Measurements from ENCODE around the gene PPARGC1A. TPM values are rescaled to one million over a fixed set of nuclear protein-coding genes. Genes with fewer than 3 reads are reported as not detected.

Gene PPARGC1A
- total RNA-seq, 2 experiments from 2014 or later: not detected

DNA sequence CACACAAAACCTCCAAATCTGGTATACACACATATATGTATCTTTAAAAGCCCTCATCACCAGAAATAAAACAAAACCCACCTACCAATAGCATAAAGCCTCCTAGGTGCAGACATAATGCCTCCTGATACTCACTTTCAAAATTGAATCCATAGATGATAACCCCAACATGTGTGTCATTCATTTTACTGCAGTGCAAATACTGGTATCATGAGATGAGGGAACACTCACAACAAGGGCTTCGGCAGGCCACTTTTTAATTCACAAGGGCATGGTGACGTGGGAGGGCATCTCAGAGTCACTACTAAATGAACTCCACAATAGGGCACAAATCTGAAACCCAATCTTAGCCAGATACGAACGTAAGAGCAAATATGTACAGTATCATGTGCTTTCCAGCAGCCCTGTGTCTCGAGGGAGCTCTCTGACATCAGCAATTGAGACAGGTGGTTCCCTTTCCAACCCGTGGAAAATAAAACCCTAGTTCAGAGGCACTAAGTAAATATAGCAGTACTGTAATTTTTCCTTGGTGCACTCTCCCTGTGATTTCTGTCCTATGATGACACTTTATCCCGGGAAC is 14.1 kb upstream of the PPARGC1A start:
- H3K9me3 ChIP-seq (ENCODE audit: control insufficient read depth in 1 of 2, insufficient read depth in 1 of 2, low read length in 2 of 2): peaks cover 0 to under 1% of the 10 kb centered on the region in 2 experiments
- no peaks in the 10 kb centered on the region for H3K27me3 ChIP-seq (ENCODE audit: control insufficient read depth in 1 of 2, insufficient read depth in 2 of 2, low read length in 2 of 2)
- DNase-seq: no peak
- no peaks in the 10 kb centered on the region for H3K36me3 ChIP-seq (ENCODE audit: insufficient read depth, low read length)
- no peak overlapping the region for H3K27ac Mint-ChIP-seq
- H3K4me3 ChIP-seq (ENCODE audit: low read length): no peak overlapping the region
- H3K27me3 Mint-ChIP-seq: no peaks in the 10 kb centered on the region
- no peaks in the 10 kb centered on the region for H3K4me1 Mint-ChIP-seq (ENCODE audit: low read depth)
- TF ChIP-seq, protein P1, sequence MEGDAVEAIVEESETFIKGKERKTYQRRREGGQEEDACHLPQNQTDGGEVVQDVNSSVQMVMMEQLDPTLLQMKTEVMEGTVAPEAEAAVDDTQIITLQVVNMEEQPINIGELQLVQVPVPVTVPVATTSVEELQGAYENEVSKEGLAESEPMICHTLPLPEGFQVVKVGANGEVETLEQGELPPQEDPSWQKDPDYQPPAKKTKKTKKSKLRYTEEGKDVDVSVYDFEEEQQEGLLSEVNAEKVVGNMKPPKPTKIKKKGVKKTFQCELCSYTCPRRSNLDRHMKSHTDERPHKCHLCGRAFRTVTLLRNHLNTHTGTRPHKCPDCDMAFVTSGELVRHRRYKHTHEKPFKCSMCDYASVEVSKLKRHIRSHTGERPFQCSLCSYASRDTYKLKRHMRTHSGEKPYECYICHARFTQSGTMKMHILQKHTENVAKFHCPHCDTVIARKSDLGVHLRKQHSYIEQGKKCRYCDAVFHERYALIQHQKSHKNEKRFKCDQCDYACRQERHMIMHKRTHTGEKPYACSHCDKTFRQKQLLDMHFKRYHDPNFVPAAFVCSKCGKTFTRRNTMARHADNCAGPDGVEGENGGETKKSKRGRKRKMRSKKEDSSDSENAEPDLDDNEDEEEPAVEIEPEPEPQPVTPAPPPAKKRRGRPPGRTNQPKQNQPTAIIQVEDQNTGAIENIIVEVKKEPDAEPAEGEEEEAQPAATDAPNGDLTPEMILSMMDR (IDR thresholded peaks at IDR 0.05): no peak
- ChIA-PET CTCF (no interaction called here), POLR2A (no interaction called here)
- H3K9me3 Mint-ChIP-seq: peaks cover 4% of the 10 kb centered on the region
- intact Hi-C loops (cut with DNase I, micrococcal nuclease): no loop called here
- ATAC-seq (ENCODE audit: poor library complexity): no peak
- H3K27ac ChIP-seq (ENCODE audit: low read depth in 1 of 2, low read length in 2 of 2): no peak overlapping the region
- H3K4me1 ChIP-seq (ENCODE audit: insufficient read depth, low read length): no peaks in the 10 kb centered on the region
- no peak overlapping the region for H3K4me3 Mint-ChIP-seq
- H3K36me3 Mint-ChIP-seq (ENCODE audit: low read depth): no peaks in the 10 kb centered on the region

DNA sequence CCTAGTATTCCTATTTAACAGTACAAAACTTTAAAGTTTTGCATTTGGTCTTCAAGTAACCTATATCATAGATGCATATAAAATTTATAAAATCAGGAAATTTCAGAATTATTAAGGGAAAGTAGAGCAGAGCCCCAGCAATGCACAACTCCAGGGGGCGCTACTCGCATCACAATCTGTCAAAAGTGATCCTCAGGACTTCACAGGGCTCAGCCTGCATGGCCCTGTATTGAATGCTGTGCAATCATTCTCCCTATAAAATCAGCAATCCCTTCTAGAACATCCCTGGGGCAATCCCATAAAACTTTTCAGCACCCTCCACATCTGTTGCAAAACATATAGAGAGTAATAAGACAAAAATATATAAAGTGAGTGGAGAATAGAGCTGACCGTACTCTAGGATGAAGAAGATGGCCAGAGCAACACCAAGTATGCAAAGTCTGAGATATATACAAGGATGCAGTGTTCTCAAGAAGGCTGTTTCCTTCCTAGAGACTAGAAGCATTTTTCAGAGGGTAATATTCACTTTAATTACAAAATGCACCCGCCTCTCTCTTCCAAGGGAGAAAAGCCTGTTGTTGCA is 12.5 kb upstream of the PPARGC1A start:
- intact Hi-C loops (cut with DNase I, micrococcal nuclease): no loop called here
- Histone ChIP-seq H3K27ac (ENCODE audit: low read depth in 1 of 2, low read length in 2 of 2) (no peak overlapping the region), H3K4me1 (ENCODE audit: insufficient read depth, low read length) (no peaks in the 10 kb centered on the region), H3K9me3 (ENCODE audit: control insufficient read depth in 1 of 2, insufficient read depth in 1 of 2, low read length in 2 of 2) (peaks cover 0 to 3% of the 10 kb centered on the region in 2 experiments), H3K36me3 (ENCODE audit: insufficient read depth, low read length) (no peaks in the 10 kb centered on the region), H3K4me3 (ENCODE audit: low read length) (no peak overlapping the region), H3K27me3 (ENCODE audit: control insufficient read depth in 1 of 2, insufficient read depth in 2 of 2, low read length in 2 of 2) (no peaks in the 10 kb centered on the region)
- TF ChIP-seq, protein P1 (IDR thresholded peaks at IDR 0.05): no peak
- DNase-seq (no peak), ATAC-seq (ENCODE audit: poor library complexity) (no peak)
- H3K36me3 Mint-ChIP-seq (ENCODE audit: low read depth): no peaks in the 10 kb centered on the region
- no peak overlapping the region for H3K27ac Mint-ChIP-seq
- ChIA-PET POLR2A (no interaction called here), CTCF (no interaction called here)
- no peaks in the 10 kb centered on the region for H3K4me1 Mint-ChIP-seq (ENCODE audit: low read depth)
- no peaks in the 10 kb centered on the region for H3K27me3 Mint-ChIP-seq
- H3K9me3 Mint-ChIP-seq: peaks cover 4% of the 10 kb centered on the region
- no peak overlapping the region for H3K4me3 Mint-ChIP-seq

DNA sequence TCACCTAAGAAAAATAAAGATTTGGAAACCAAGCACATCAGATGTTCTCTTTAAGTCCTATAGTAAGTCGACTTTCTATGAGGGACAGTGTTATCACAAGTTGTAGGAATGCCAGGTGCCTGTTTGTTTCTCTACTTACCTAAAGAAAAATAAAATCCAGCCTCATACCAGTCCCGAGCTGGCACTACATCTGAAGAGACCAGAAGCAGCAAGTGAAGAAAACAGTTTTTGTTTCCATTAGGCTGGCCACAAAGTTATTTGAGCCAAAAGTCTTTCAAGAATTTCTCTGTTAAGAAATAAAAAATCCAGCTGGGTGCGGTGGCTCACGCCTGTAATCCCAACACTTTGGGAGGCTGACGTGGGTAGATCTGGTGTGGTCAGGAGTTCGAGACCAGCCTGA is 10.8 kb upstream of the PPARGC1A start:
- H3K4me1 Mint-ChIP-seq (ENCODE audit: low read depth): no peaks in the 10 kb centered on the region
- TF ChIP-seq, protein P1 (IDR thresholded peaks at IDR 0.05): no peak
- CTCF ChIA-PET: no interaction called here

More for the DNA sequence above, 10.8 kb upstream of the PPARGC1A start:
- POLR2A ChIA-PET: no interaction called here
- ATAC-seq (ENCODE audit: poor library complexity) (no peak), DNase-seq (no peak)
- no peak overlapping the region for H3K27ac Mint-ChIP-seq
- H3K27me3 Mint-ChIP-seq: no peaks in the 10 kb centered on the region
- H3K27ac ChIP-seq (ENCODE audit: low read depth in 1 of 2, low read length in 2 of 2): no peak overlapping the region
- no peak overlapping the region for H3K4me3 Mint-ChIP-seq
- H3K4me1 ChIP-seq (ENCODE audit: insufficient read depth, low read length): no peaks in the 10 kb centered on the region
- no peaks in the 10 kb centered on the region for H3K36me3 Mint-ChIP-seq (ENCODE audit: low read depth)
- H3K36me3 ChIP-seq (ENCODE audit: insufficient read depth, low read length): no peaks in the 10 kb centered on the region
- H3K4me3 ChIP-seq (ENCODE audit: low read length): no peak overlapping the region
- intact Hi-C loops (cut with DNase I, micrococcal nuclease): no loop called here
- peaks cover 0 to 3% of the 10 kb centered on the region in 2 experiments for H3K9me3 ChIP-seq (ENCODE audit: control insufficient read depth in 1 of 2, insufficient read depth in 1 of 2, low read length in 2 of 2)
- peaks cover 2% of the 10 kb centered on the region for H3K9me3 Mint-ChIP-seq
- H3K27me3 ChIP-seq (ENCODE audit: control insufficient read depth in 1 of 2, insufficient read depth in 2 of 2, low read length in 2 of 2): no peaks in the 10 kb centered on the region
